A673 (cell line): ENCODE measurements around the gene ZC3H7B. TPM values are rescaled to one million over a fixed set of nuclear protein-coding genes. Genes with fewer than 3 reads are reported as not detected.

ENCODE experiments used
- BruUV-seq: library from RNA; stranded (reverse); fragments of 400-500 nt; replicated peaks from 2 replicates; lab custom pipeline; 2021; lab: Mats Ljungman, UMichigan
- CTCF ChIA-PET: fragments of 300-600 bp; sonication (Branson Sonifier 250); formaldehyde crosslinking; loops from one replicate; lab custom pipeline; 2022; ENCODE audit warnings: antibody characterized with exemption; lab: Charles Lee
- POLR2A ChIA-PET: fragments of 300-600 bp; sonication (Branson Sonifier 250); formaldehyde crosslinking; loops from one replicate; lab custom pipeline; 2022; ENCODE audit warnings: antibody characterized with exemption; ENCODE audit not compliant: low non-redundant PET; lab: Charles Lee
- DNase-seq: peaks from one replicate; pipeline ENCODE4 v3.0.0-alpha.2; 2015; ENCODE audit warnings: low spot score
- H3K27ac ChIP-seq: fragments of 200-600 bp; sonication (generic); 2 replicates; pipeline ENCODE4 v1.5.1; 2016; ENCODE audit warnings: mixed run types, low read depth, mild to moderate bottlenecking, mixed read lengths, antibody characterized with exemption, low read length; ENCODE audit not compliant: poor library complexity, severe bottlenecking
- H3K27me3 ChIP-seq: fragments of 200-600 bp; sonication (generic); replicated peaks from 2 replicates; pipeline ENCODE4 v1.6.1; 2017; ENCODE audit warnings: mixed run types, low read depth, mild to moderate bottlenecking, mixed read lengths, antibody characterized with exemption, low read length; ENCODE audit not compliant: insufficient read depth, poor library complexity
- H3K36me3 ChIP-seq: fragments of 200-600 bp; sonication (generic); 2 replicates; pipeline ENCODE4 v1.6.1; 2016; ENCODE audit warnings: mixed run types, mild to moderate bottlenecking, mixed read lengths, antibody characterized with exemption, low read length; ENCODE audit not compliant: insufficient read depth, poor library complexity, severe bottlenecking
- H3K4me1 ChIP-seq: fragments of 200-600 bp; sonication (generic); 2 replicates; pipeline ENCODE4 v1.6.1; 2017; ENCODE audit warnings: mixed run types, mild to moderate bottlenecking, mixed read lengths, antibody characterized with exemption, low read length; ENCODE audit not compliant: insufficient read depth, poor library complexity, severe bottlenecking
- H3K4me3 ChIP-seq: fragments of 200-600 bp; sonication (generic); 2 replicates; pipeline ENCODE4 v1.5.1; 2016; ENCODE audit warnings: low read depth, mixed run types, mild to moderate bottlenecking, mixed read lengths, low read length; ENCODE audit not compliant: poor library complexity, severe bottlenecking
- H3K9me3 ChIP-seq: fragments of 200-600 bp; sonication (generic); 2 replicates; pipeline ENCODE4 v1.6.1; 2016; ENCODE audit warnings: mixed run types, low read depth, mild to moderate bottlenecking, mixed read lengths, antibody characterized with exemption, low read length; ENCODE audit not compliant: poor library complexity, severe bottlenecking
- CTCF ChIP-seq: fragments of 300-800, 200-600 bp; sonication (generic); conservative IDR thresholded peaks from 2 replicates; pipeline ENCODE4 v1.5.1; 2017; ENCODE audit warnings: low read depth, mild to moderate bottlenecking, antibody characterized with exemption, low read length, moderate library complexity, mixed read lengths
- EZH2 ChIP-seq: fragments of 200-600 bp; sonication (generic); IDR thresholded peaks from 2 replicates; pipeline ENCODE4 v1.6.1; 2017; ENCODE audit warnings: borderline replicate concordance, low read depth, mild to moderate bottlenecking, mixed read lengths, antibody characterized with exemption, low read length; ENCODE audit not compliant: poor library complexity, severe bottlenecking
- intact Hi-C: fragments of 100-400 bp; cut with micrococcal nuclease; formaldehyde crosslinking; loops from one replicate; pipeline ENCODE4 v1.10.0; 2022; ENCODE audit not compliant: unreplicated experiment
- total RNA-seq: library from RNA; stranded (reverse); gene quantifications from 2 replicates; pipeline ENCODE4 v1.2.3, GENCODE V29; 2021

Gene ZC3H7B
- total RNA-seq, 1 experiment from 2014 or later: 90.4 TPM

- POLR2A ChIA-PET: interaction anchor here (0.6 to 0.7 kb wide), 3 partner anchors 9 to 167 kb away, joined by 3 to 9 read pairs (median 9); no protein-coding TSS in a partner anchor
- CTCF ChIA-PET: no interaction called here
Measured at GRCh38 chr22:41365425-41365824, 64.1 kb downstream of the ZC3H7B start.

GRCh38 chr22:41366323-41367029, 65.2 kb downstream of the ZC3H7B start:
- Histone ChIP-seq H3K27ac (no peak overlapping the region), H3K9me3 (no peaks in the 10 kb centered on the region), H3K27me3 (no peaks in the 10 kb centered on the region), H3K4me3 (peak overlapping the region; percentile 26), H3K4me1 (peaks cover 17% of the 10 kb centered on the region), H3K36me3 (no peaks in the 10 kb centered on the region)
- intact Hi-C loops: no loop called here
- ChIA-PET POLR2A (interaction anchor here (0.6 kb wide), 1 partner anchor 8 kb away, joined by 9 read pairs; no protein-coding TSS in a partner anchor), CTCF (interaction anchor here (0.8 kb wide), 1 partner anchor 160 kb away, joined by 3 read pairs; no protein-coding TSS in a partner anchor)
- no peak for TF ChIP-seq EZH2
- TF ChIP-seq CTCF: no peak
- no peak for DNase-seq
- no TSS peak for BruUV-seq

More at GRCh38 chr22:41365425-41365824, 64.1 kb downstream of the ZC3H7B start:
- TF ChIP-seq EZH2: no peak
- no peak for TF ChIP-seq CTCF
- no TSS peak for BruUV-seq
- Histone ChIP-seq H3K27ac (no peak overlapping the region), H3K4me3 (no peak overlapping the region), H3K27me3 (no peaks in the 10 kb centered on the region), H3K9me3 (no peaks in the 10 kb centered on the region), H3K4me1 (peaks cover 17% of the 10 kb centered on the region), H3K36me3 (no peaks in the 10 kb centered on the region)
- no peak for DNase-seq
- intact Hi-C loops: no loop called here

- Histone ChIP-seq H3K36me3 (no peaks in the 10 kb centered on the region), H3K27me3 (no peaks in the 10 kb centered on the region), H3K27ac (peak overlapping the region; percentile 33), H3K4me1 (peaks cover 17% of the 10 kb centered on the region), H3K4me3 (peak overlapping the region; percentile 26), H3K9me3 (no peaks in the 10 kb centered on the region)
- no peak for TF ChIP-seq EZH2
- peak; percentile 40 for TF ChIP-seq CTCF
- peak; percentile 91 for DNase-seq
- CTCF ChIA-PET: interaction anchor here (0.7 to 0.8 kb wide), 2 partner anchors 14 to 160 kb away, joined by 3 to 4 read pairs; partner anchors contain the start of gene TEF
- intact Hi-C loops: no loop called here
- POLR2A ChIA-PET: no interaction called here
- no TSS peak for BruUV-seq
Measured at GRCh38 chr22:41367039-41367679, 65.8 kb downstream of the ZC3H7B start.
